Adrenal gland (tissue), 12 donors: ENCODE data around the gene ZNF230. TPM values are rescaled to one million over a fixed set of nuclear protein-coding genes. Genes with fewer than 3 reads are reported as not detected.

Experiments
- DNase-seq, 7 donors: peaks; one replicate each; pipeline ENCODE4 v3.0.0-alpha.2; 2019 to 2020
- H3K27ac ChIP-seq, 5 donors: fragments of 200-600 bp; sonication (generic) in 4 of 5; 1 replicate in 3 of 5; 2 replicates in 2 of 5; pipeline versions ENCODE4 v1.5.1 to v1.8.0; 2016 to 2020; ENCODE audit warnings: mild to moderate bottlenecking in 1 of 5
- H3K27me3 ChIP-seq: fragments of 200-600 bp; 2 replicates; pipeline ENCODE4 v1.8.0; 2021
- H3K36me3 ChIP-seq, 2 donors: fragments of 200-600 bp; replicated peaks in 1 of 2; 1 replicate in 1 of 2; 2 replicates in 1 of 2; pipeline versions ENCODE4 v1.5.1 to v1.8.0; 2018 to 2022
- H3K4me1 ChIP-seq, 2 donors: fragments of 200-600 bp; replicated peaks in 1 of 2; 1 replicate in 1 of 2; 2 replicates in 1 of 2; pipeline versions ENCODE4 v1.5.1 to v1.8.0; 2018 to 2021
- H3K4me3 ChIP-seq, 4 donors: fragments of 200-600 bp; sonication (generic) in 3 of 4; one replicate each; pipeline ENCODE4 v1.5.1; 2016 to 2018
- H3K9me3 ChIP-seq, 3 donors: fragments of 200-600 bp; sonication (generic) in 1 of 3; replicated peaks in 1 of 3; 1 replicate in 2 of 3; 2 replicates in 1 of 3; pipeline versions ENCODE4 v1.5.1 to v1.8.0; 2016 to 2021
- CTCF ChIP-seq, 6 experiments: fragments of 450-650 bp in 4 of 6; fragments of 200-600 bp in 2 of 6; sonication (generic) in 1 of 6; IDR thresholded peaks; 1 replicate in 5 of 6; 2 replicates in 1 of 6; pipeline versions ENCODE4 v1.5.1 to v1.8.0; 2016 to 2021; ENCODE audit warnings: antibody characterized with exemption in 6 of 6, mild to moderate bottlenecking in 2 of 6, moderate library complexity in 1 of 6
- POLR2A ChIP-seq, 2 donors: fragments of 450-650 bp; IDR thresholded peaks; one replicate each; pipeline ENCODE4 v1.6.1; 2017; ENCODE audit warnings: antibody characterized with exemption in 2 of 2, mild to moderate bottlenecking in 2 of 2, moderate library complexity in 1 of 2
- WGBS, 4 donors: extraction: QIAGEN DNeasy Blood & Tissue Kit in 2 of 4; methylation state at CpG; one replicate each; pipeline versions ENCODE4 v1.1.5 to v1.1.7; 2013 to 2017; 5-methylcytosine and 5-hydroxymethylcytosine counted together
- intact Hi-C, 2 donors: fragments of 100-400 bp; cut with DNase I; formaldehyde crosslinking; loops; one replicate each; pipeline versions ENCODE4 v1.14.1 to v1.15.0; 2022 to 2023
- polyA plus RNA-seq, 3 donors: library from polyadenylated mRNA; stranded (reverse); fragments of 200-250 nt in 2 of 3; fragments of 350-450 nt in 1 of 3; fragmentation: Illumina TruSeq in 1 of 3; extraction: RNeasy Lipid Tissue Mini Kit (QIAGEN cat#74804) in 1 of 3; gene quantifications; one replicate each; pipeline ENCODE4 v1.2.3, GENCODE V29; 2013 to 2014
- total RNA-seq, 9 donors: library from RNA; depleted of rRNA in 4 of 9; stranded (reverse); fragments of >200 nt in 4 of 9; fragments of 120-200 nt in 1 of 9; fragmentation: NEBNext Ultra II Directional in 1 of 9; extraction: Animal tissue kit (Norgen Biotek cat#: 25700) in 1 of 9; gene quantifications; one replicate each; pipeline versions ENCODE4 v1.1.0 to v1.2.4, GENCODE V29; 2013 to 2023
- donor health status: healthy with polysubstance abuse.
- donor health status: Bipolar disorder and iron deficiency.
- donor health status: DM: yes; HTN: yes; CAD: no.
- donor health status: DM: no; HTN: no; CAD: no.
- donor health status: DM: no; HTN: no; CAD: no.
- donor health status: DM: yes; HTN: yes; CAD: no.

ZNF230 gene
- total and polyA plus RNA-seq, 12 donors, result 1.4 to 6.1 (median 3.7) TPM

GRCh38 chr19:44026622-44027021, 23.9 kb downstream of the ZNF230 start:
- Histone ChIP-seq H3K27ac (no peak overlapping the region), H3K27me3 (no peaks in the 10 kb centered on the region), H3K36me3 (peaks cover 0 to 45% of the 10 kb centered on the region in 2 donors), H3K4me1 (peaks cover 0 to 5% of the 10 kb centered on the region in 2 donors), H3K9me3 (peaks cover 0 to 18% (median 0%) of the 10 kb centered on the region in 3 donors), H3K4me3 (no peak overlapping the region)
- intact Hi-C loops, result no loop called here
- 93 to 98% (median 97%) methylated on average over 6 of the region's 6 CpGs for WGBS, 4 donors
- no peak for TF ChIP-seq CTCF (IDR thresholded peaks at IDR 0.05)
- no peak for TF ChIP-seq POLR2A (IDR thresholded peaks at IDR 0.05)
- DNase-seq, result no peak

DNA sequence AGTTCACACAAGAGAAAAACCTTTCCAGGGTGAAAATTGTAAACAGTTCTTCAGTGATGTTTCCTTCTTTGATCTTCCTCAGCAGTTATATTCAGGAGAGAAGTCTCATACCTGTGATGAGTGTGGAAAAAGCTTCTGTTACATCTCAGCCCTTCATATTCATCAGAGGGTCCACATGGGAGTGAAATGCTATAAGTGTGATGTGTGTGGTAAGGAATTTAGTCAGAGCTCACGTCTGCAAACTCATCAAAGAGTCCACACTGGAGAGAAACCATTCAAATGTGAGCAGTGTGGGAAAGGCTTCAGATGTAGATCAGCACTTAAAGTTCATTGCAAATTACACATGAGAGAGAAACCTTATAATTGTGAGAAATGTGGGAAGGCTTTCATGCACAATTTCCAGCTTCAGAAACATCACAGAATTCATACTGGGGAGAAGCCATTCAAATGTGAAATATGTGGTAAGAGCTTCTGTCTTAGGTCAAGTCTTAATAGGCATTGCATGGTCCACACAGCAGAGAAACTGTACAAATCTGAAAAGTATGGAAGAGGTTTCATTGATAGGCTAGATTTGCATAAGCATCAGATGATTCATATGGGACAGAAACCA, 29.3 kb downstream of the ZNF230 start:
- Histone ChIP-seq H3K9me3 (peaks cover 0 to 33% (median 16%) of the 10 kb centered on the region in 3 donors), H3K4me3 (no peak overlapping the region), H3K36me3 (peaks cover 0 to 48% of the 10 kb centered on the region in 2 donors), H3K27me3 (no peaks in the 10 kb centered on the region), H3K4me1 (no peaks in the 10 kb centered on the region), H3K27ac (no peak overlapping the region)
- intact Hi-C loops, result no loop called here
- TF ChIP-seq POLR2A (IDR thresholded peaks at IDR 0.05) (no peak), CTCF (IDR thresholded peaks at IDR 0.05) (no peak)
- 81 to 97% (median 88%) methylated on average over 1 of the region's 1 CpG for WGBS, 4 donors
- no peak for DNase-seq

DNA sequence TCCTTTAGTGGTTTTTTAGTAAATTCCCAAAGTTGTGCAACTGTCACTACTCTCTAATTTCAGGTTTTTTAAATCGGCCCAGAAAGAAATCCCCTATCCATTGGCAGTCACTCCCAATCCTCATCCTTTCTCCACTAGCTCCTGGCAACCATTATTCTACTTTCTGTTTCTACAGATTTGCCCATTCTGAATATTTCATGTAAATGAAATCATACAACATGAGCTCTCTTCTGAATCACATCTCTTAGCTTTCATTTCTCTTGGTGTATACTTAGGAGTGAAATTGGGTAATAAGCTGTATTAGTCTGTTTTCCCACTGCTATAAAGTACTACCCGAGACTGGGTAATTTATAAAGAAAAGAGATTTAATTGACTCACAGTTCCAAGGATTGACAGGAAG, 39.4 kb downstream of the ZNF230 start:
- no peak for TF ChIP-seq CTCF (IDR thresholded peaks at IDR 0.05)
- H3K27me3 ChIP-seq, result no peaks in the 10 kb centered on the region
- no peak for DNase-seq
- H3K9me3 ChIP-seq, result no peaks in the 10 kb centered on the region
- no peaks in the 10 kb centered on the region for H3K4me1 ChIP-seq
- no peak overlapping the region for H3K27ac ChIP-seq
- no peaks in the 10 kb centered on the region for H3K36me3 ChIP-seq
- no peak overlapping the region for H3K4me3 ChIP-seq
- WGBS, 4 donors, result 61 to 64% (median 62%) methylated on average over 2 of the region's 2 CpGs
- intact Hi-C loops, result no loop called here

DNA sequence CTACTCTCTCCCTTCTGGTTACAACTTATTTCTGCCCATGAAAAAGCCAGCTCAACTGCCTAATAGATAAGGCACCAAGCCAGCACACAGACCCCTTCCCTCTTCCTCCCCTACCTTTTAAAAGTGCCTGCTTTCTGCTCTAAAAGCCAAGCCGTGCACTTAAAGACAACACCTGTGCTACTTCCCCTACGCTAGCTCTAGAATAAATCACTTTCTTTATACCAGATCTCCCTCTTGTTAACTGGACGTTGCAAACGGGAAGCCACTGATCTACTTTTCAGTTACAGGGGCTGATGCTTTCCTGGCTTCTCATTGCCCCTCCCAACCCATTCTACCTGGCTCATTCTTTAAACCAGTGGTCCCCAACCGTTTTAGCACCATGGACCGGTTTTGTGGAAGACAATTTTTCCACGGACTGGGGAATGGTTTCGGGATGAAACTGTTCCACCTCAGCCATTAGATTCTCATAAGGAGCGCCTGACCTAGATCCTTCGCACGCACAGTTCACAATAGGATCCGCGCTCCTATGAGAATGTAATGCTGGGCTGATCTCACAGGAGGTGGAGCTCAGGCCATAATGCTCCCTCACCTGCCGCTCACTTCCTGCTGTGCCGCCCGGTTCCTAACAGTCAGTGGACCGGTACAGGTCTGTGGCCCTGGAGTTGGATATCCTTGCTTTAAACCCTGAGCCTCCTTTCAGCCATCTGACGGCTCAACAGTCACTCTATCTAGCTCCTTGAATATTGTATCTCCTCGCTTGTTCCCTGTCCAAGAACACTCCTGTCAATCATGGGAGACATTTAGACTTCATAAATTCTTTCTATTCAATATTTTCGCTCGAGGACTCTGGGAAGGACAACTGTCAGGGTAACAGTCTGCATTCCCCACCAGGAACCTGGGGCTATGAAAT, 48.2 kb downstream of the ZNF230 start:
- peak overlapping the region in 2 of 5 donors; percentile 48 to 83 for H3K27ac ChIP-seq
- H3K4me3 ChIP-seq, result peak overlapping the region; percentile 31 to 86 (median 50)
- WGBS, 4 donors, result 11 to 16% (median 11%) methylated on average over 13 to 21 of the region's 21 CpGs
- TF ChIP-seq CTCF (IDR thresholded peaks at IDR 0.05) (no peak), POLR2A (IDR thresholded peaks at IDR 0.05) (no peak)
- DNase-seq, result peak in 2 of 7 donors; percentile 8 to 10
- H3K4me1 ChIP-seq, result peaks cover 7 to 14% of the 10 kb centered on the region in 2 donors
- no peaks in the 10 kb centered on the region for H3K27me3 ChIP-seq
- H3K9me3 ChIP-seq, result no peaks in the 10 kb centered on the region
- intact Hi-C loops, result no loop called here
- peaks cover 0 to 6% of the 10 kb centered on the region in 2 donors for H3K36me3 ChIP-seq
